GM12891 (cell line): Measurements from ENCODE around the gene CST3.
A peak's percentile ranks its signal among the peaks of the same experiment; 100 is the strongest.

ENCODE experiments used
- DNase-seq: peaks from one replicate; pipeline ENCODE4 v3.0.0; 2011; ENCODE audit warnings: low spot score; ENCODE audit not compliant: insufficient read length
- FAIRE-seq: peaks from 2 replicates; lab custom pipeline; 2011; peaks lifted over from hg19 to GRCh38; lab: Jason Lieb, UNC
- PAX5 ChIP-seq: IDR thresholded peaks from 2 replicates; pipeline ENCODE4 v1.6.1; 2011; ENCODE audit warnings: low read length, moderate library complexity, mild to moderate bottlenecking; ENCODE audit not compliant: insufficient read depth, severe bottlenecking
- POLR2A ChIP-seq: IDR thresholded peaks from 2 replicates; pipeline ENCODE4 v1.6.1; 2011; ENCODE audit warnings: low read depth, low read length, control low read depth
- POLR2AphosphoS5 ChIP-seq: IDR thresholded peaks from 2 replicates; pipeline ENCODE4 v1.6.1; 2011; ENCODE audit warnings: low read depth, low read length, control low read depth
- POU2F2 ChIP-seq: IDR thresholded peaks from 2 replicates; pipeline ENCODE4 v1.6.1; 2011; ENCODE audit warnings: low read depth, mild to moderate bottlenecking, control low read depth, low read length, moderate library complexity
- SPI1 ChIP-seq: IDR thresholded peaks from 2 replicates; pipeline ENCODE4 v1.6.1; 2011; ENCODE audit warnings: low read depth, low read length, control low read depth
- TAF1 ChIP-seq: IDR thresholded peaks from 2 replicates; pipeline ENCODE4 v1.6.1; 2011; ENCODE audit warnings: low read depth, low read length, control low read depth

Gene CST3

GRCh38 chr20:23647346-23647745, 9.6 kb upstream of the CST3 start:
- no peak for TF ChIP-seq POLR2A
- TF ChIP-seq SPI1 = no peak
- FAIRE-seq (no peak), DNase-seq (no peak)

GRCh38 chr20:23646106-23646873, 8.5 kb upstream of the CST3 start:
- no peak for TF ChIP-seq SPI1
- no peak for TF ChIP-seq POLR2A
- FAIRE-seq (no peak), DNase-seq (no peak)

- DNase-seq (no peak), FAIRE-seq (no peak)
- TF ChIP-seq POLR2A = no peak
- 0 out of 2 replicates have a peak, but pooled peaks have one; percentile 30 for TF ChIP-seq POU2F2
Measured at GRCh38 chr20:23645575-23645974, 7.8 kb upstream of the CST3 start.

- no peak for TF ChIP-seq POLR2A
- 0 out of 2 replicates have a peak, but pooled peaks have one; percentile 21 for TF ChIP-seq SPI1
- TF ChIP-seq POU2F2 = peak; percentile 79; the same call in 1 of the 2 replicates
- FAIRE-seq (peak; percentile 89), DNase-seq (no peak)
Measured at GRCh38 chr20:23644164-23644563, 6.4 kb upstream of the CST3 start.

- DNase-seq = no peak
- peak; percentile 9 for FAIRE-seq
- no peak for TF ChIP-seq POLR2A
- TF ChIP-seq TAF1 = no peak
- no peak for TF ChIP-seq POLR2AphosphoS5
- peak; percentile 75 for TF ChIP-seq SPI1
- TF ChIP-seq POU2F2 = no peak
Measured at GRCh38 chr20:23643659-23644058, 5.9 kb upstream of the CST3 start.

GRCh38 chr20:23641936-23642751, 4.4 kb upstream of the CST3 start:
- DNase-seq = no peak
- no peak for TF ChIP-seq PAX5
- TF ChIP-seq SPI1 = no peak
- no peak for TF ChIP-seq POLR2A
- no peak for TF ChIP-seq POLR2AphosphoS5
- TF ChIP-seq POU2F2 = no peak
- TF ChIP-seq TAF1 = no peak
- no peak for FAIRE-seq

GRCh38 chr20:23640671-23641667, 3.2 kb upstream of the CST3 start:
- DNase-seq (no peak), FAIRE-seq (no peak)
- TF ChIP-seq SPI1 = peak; percentile 49
- no peak for TF ChIP-seq POLR2AphosphoS5
- no peak for TF ChIP-seq TAF1
- no peak for TF ChIP-seq POU2F2

GRCh38 chr20:23640018-23640601, 2.4 kb upstream of the CST3 start:
- TF ChIP-seq POLR2AphosphoS5 = no peak
- TF ChIP-seq POLR2A = no peak
- TF ChIP-seq PAX5 = no peak
- TF ChIP-seq POU2F2 = no peak
- no peak for TF ChIP-seq TAF1
- TF ChIP-seq SPI1 = no peak
- FAIRE-seq = no peak
- no peak for DNase-seq

- DNase-seq (no peak), FAIRE-seq (no peak)
- TF ChIP-seq POLR2AphosphoS5 (no peak), POLR2A (no peak), POU2F2 (no peak), SPI1 (no peak), PAX5 (no peak), TAF1 (no peak)
Measured at GRCh38 chr20:23639490-23639958, 1.8 kb upstream of the CST3 start.
